Stimulated activated CD8-positive, alpha-beta memory T cell treated with anti-CD3 and anti-CD28 coated beads, Interleukin-4, amount 100 ng/mL, for 24 hours (primary cell): ENCODE data around the gene RTTN.
A peak's percentile ranks its signal among the peaks of the same experiment; 100 is the strongest.
"Not testable (repeated sequence)": the region's sequence is repeated elsewhere in the genome, so short reads cannot be mapped to it uniquely, and the experiment has no call there.

ENCODE experiments used
- DNase-seq: peaks from one replicate; pipeline ENCODE4 v3.0.0-alpha.2; 2020; ENCODE audit warnings: low read depth

Gene RTTN, protein sequence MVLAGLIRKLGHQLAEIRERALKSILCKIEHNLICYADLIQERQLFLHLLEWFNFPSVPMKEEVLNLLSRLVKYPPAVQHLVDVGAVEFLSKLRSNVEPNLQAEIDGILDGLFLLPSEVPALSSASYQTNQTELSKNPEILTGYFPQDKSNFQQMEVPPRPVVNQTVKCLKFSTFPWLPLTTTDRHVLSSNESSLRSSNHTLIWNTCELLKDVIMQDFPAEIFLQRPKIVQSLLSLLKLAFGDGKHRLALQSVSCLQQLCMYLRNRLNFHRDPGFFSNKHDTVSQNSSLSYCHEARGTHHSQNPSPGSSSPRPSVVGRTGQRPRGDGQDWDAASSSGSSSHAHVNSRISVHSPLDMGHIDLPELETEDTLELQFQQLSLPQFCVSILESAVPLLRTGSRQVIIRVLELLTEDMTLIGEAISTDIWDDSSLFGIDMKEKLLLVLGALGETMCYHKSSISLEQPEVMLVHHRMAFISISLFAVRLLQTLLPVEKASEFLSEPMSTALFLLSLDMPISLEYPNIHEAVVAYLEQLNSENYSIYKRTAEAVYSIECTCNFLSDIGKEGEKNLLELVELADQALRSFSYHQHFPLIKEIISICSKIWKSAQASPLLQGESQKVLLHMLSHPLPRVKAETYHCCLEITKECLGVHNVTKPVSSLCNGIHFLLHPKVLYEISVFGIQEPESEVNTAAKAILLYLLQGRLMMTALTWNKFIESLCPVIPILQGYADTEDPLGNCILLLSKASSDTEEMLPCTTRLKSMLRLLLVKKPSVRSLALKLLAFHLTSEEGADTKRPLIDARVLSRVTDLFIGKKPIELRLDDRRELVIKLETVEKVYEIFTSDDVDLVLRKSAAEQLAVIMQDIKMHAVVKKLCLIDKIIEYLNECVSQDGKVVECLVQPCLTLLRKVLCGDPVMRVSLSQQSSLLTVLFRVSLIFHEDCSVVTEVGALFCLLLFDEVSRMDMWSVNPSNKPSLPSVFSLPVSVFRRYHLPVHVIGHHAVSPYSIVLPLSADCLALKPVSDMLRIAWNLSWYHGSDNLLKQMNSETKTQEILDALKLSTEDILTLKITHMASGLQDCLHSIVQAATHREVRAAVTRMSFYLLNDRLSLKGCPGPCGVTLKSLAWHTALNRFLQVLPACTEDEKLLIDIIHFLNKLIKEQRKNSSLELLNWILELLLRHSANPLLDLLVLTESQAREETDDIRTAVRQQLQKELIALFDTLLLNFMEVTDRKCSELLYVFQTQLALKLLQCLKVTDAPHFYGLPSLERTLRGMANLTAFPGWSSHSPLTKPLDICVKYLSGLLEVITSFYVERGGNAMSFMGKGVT (N-terminal part only)

GRCh38 chr18:70205421-70206397 is at the start of gene RTTN:
TSS of gene RTTN (minus strand) at chr18:70205687. CDS start at chr18:70205658, 29 bp downstream.
- DNase-seq, result peak; percentile 89

- DNase-seq, result no peak
Measured at GRCh38 chr18:70250781-70251180, 45.3 kb upstream of the RTTN start.

- DNase-seq, result not testable (repeated sequence)
Measured at GRCh38 chr18:70249861-70250260, 44.4 kb upstream of the RTTN start.

DNA sequence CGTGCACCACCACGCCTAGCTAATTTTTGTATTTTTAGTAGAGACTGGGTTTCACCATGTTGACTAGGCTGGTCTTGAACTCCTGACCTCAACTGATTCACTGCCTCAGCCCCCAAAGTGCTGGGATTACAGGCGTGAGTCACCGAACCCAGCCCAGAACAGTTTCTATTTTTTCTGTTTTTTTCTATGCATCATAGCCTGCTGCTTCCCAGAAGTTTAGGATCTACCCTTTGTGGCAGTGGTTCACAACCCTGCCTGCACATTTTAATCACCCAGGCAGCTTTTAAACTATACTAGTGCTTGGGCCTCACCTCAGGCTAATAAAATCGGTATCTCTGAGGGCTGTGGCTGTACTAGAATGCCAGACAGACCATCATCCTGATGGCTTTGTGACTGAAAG is 43.6 kb upstream of the RTTN start:
- no peak for DNase-seq

DNA sequence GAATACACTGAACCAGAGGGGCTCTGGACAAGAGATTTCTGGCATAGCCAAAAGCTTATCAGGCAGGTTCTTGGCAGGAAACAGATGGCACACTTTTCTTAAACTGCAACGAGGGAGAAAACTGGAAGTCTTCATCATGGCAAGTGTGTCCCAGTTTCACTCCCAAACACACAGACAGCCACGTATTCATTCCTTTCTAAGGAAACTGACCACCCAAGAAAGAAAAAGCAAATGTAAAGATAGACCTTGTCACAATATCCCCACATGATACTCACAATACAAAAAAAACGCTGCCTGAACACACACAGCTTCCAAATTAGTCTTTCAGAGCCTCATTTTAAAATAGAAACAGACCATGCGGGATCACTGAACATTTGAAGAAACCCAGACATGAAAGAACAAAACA is 40.6 kb upstream of the RTTN start:
- DNase-seq, result no peak

DNA sequence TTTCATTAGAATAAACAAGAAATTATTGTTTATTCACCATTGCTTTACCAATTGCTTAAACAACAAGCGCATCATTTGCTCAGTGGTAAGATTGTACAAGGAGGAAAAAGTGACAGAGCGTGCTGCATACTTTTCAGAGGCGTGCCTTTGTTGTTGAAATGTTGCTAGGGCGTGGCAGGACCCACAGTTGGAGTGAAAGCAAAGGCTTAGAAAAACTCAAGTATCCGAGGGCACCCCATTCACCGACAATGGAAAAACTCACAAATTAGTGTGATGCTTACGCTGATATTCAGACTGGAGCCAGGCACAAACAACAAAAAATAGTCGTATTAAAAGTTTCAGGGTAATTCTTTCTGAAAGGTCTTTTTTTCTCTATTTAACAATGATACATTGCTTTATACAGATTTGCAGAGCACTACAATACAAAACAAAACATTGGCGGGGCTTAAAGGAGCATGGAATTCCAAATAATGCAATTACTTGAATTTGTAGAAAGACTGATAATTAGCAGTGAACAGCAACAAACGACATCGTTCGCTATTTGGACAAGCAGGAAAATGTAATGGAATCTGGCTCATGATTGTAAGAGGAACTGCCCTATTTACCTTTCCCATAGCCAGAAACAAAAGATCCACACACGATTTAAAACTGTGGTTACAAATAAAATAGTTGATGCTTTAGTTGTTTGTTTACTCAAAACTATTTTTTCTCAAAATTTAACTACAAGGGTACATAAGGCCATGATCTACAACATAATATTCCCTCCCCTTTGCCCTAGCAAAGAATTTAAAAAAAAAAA is 37.8 kb upstream of the RTTN start:
- DNase-seq, result no peak

DNA sequence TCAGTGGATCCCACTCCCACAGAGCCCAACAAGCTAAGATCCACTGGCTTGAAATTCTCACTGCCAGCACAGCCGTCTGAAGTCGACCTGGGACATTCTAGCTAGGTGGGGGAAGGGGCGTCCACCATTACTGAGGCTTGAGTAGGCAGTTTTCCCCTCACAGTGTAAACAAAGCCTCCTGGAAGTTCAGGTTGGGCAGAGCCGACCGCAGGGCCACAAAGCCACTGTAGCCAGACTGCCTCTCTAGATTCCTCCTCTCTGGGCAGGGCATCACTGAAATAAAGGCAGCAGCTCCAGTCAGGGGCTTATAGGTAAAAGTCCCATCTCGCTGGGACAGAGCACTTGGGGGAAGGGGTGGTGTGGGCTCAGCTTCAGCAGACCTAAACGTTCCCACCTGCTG is 31.4 kb upstream of the RTTN start:
- not testable (repeated sequence) for DNase-seq

- no peak for DNase-seq
Measured at GRCh38 chr18:70235478-70235877, 30.0 kb upstream of the RTTN start.

DNA sequence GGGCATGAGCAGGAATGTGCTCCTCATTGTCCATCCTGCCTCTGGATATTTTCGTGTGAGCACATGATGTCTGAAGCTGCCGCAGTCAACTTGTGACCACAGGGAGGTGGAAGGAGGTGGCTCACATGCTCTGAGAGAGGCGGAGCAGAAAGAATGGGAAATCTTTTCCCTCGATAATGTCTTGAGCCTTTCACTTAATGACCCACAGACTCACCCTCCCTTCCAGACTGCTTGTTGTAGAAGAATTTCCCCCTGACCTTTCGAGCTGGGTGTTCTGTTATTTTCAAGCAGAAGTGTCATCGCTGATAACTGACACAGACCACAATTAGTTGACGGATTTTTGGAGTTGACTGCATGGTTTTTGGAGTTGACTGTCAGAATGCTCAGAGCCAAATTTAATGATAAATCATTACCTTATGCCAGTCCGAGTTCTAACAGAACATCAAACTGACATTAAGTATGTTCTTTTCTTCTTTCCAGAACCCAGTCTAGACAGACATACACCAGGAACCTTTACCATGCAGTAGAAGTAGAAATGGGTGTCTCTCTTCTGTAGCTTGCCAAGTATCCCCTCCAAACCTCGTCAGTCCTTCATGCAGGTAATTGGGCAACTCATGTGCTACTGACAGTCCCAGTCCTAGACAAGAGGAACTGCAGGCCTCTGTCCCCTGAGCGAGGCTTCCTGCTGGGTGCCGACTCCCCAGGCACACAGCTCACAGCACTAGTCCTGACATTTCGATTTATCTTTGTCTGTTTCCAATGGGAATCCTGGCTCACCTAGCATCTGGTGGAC is 29.4 kb upstream of the RTTN start:
- DNase-seq, result no peak

- no peak for DNase-seq
Measured at GRCh38 chr18:70233974-70234373, 28.5 kb upstream of the RTTN start.

DNA sequence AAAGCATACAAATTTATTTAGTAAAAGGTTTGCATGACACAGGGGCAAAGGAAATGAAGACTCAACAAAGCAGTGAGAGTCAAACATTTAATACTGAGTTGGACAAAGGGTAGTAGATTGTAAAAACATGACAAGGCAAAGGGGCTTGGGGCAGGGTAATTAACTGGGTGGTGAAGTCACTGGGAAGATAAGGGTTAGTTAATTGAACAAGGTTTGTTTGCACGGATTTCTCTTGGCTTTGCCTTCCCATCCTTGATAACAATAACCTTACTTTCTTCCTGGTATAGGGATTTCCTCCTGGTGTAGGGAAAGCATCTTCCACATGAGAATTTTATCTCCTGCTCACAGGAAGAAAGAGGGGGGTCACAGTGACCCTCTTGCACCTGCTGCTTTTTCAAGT is 26.8 kb upstream of the RTTN start:
- DNase-seq, result no peak

DNA sequence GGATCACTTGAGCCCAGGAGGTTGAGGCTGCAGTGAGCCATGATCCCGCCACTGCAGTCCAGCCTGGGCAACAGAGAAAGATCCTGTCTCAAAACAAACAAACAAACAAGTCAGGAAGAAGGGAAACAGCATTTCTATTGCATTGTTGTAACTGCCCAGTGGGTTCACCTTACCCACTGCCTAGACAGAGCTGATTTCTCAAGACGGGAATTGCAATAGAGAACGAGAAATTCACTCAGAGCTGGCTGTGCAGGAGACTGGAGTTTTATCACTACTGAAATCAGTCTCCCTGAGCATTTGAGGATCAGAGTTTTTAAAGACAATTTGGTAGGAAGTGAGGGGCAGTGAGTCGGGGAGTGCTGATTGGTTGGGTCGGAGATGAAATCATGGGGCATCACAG is 24.2 kb upstream of the RTTN start:
- no peak for DNase-seq

- DNase-seq, result no peak
Measured at GRCh38 chr18:70228536-70228935, 23.0 kb upstream of the RTTN start.

DNA sequence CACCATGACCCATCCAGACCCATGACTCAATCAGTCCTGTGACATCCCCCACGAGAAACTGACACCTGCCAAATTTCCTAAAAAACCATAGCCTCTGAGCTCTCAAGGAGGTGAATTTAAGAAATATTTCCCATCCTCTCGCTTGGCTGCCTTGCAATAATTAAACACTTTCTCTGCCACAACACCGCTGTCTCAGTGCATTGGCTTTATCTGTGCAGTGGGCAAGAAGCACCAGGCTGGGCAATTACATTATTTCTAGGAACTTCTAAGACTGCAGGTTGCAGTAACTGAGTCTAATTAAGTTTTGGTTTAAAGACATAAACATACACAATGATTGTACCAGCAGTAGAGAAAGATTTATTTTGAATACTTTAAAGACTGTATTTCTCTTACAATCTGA is 22.0 kb upstream of the RTTN start:
- DNase-seq, result no peak

- no peak for DNase-seq
Measured at GRCh38 chr18:70221915-70222278, 16.4 kb upstream of the RTTN start.

DNA sequence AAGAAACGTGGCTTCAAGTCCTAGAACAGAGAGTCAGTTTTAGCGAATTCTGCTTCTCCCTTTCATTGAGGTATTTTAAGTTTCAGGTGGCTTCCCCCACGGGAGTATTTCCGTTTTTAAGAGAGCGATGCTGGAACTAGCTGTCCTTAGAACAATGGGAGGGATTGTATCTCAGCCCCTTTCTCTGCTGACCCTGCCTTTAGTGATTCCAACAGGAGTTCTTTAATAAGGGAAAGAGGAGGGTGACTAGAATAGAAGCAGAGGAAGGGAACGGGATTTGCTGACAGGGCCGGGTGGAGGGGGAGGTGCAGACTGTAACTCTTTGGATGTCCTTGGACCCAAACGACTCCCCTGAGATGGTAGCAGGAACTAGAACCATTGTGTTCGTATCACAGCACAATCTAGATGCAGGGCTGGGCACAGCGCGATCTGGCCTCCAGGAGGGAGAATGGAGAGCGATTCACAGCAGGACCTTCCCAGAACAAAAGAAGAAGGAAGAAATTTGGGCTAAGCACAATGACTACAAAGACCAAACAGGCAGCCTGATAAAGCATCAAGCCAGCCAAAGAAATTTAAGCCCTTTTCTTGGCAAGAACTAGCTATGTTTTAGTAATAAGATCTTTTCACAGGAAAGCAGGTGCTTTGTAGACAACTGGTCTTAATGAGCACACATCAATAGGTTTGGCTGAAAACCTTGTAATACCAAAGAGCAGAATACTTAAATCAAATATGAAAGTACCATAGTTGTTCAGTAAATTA is 15.8 kb upstream of the RTTN start:
- DNase-seq, result no peak

GRCh38 chr18:70220628-70221027 is 15.1 kb upstream of the RTTN start:
- no peak for DNase-seq

GRCh38 chr18:70219688-70220087 is 14.2 kb upstream of the RTTN start:
- no peak for DNase-seq

GRCh38 chr18:70216788-70217187 is 11.3 kb upstream of the RTTN start:
- DNase-seq, result no peak
